ENCODE data around the gene ADARB1. TPM values are rescaled to one million over a fixed set of nuclear protein-coding genes. Genes with fewer than 3 reads are reported as not detected.
A peak's percentile ranks its signal among the peaks of the same experiment; 100 is the strongest.

Gene ADARB1
- total RNA-seq, 2 donors from 2014 or later = 28.7 to 38.5 TPM

GRCh38 chr21:45204395-45204794 lies 130.0 kb downstream of the ADARB1 start:
- DNase-seq (ENCODE audit: low spot score) (no peak), ATAC-seq (no peak)
- Mint-ChIP-seq H3K36me3 (no peaks in the 10 kb centered on the region), H3K9me3 (no peaks in the 10 kb centered on the region), H3K27me3 (peaks cover 0 to under 1% of the 10 kb centered on the region in 2 donors), H3K27ac (no peak overlapping the region), H3K4me3 (no peak overlapping the region), H3K4me1 (ENCODE audit: low read depth in 2 of 2) (peaks cover 22 to 30% of the 10 kb centered on the region in 2 donors)

GRCh38 chr21:45207839-45208626 lies 133.7 kb downstream of the ADARB1 start:
- H3K36me3 Mint-ChIP-seq = no peaks in the 10 kb centered on the region
- no peaks in the 10 kb centered on the region for H3K9me3 Mint-ChIP-seq
- peaks cover 0 to 8% of the 10 kb centered on the region in 2 donors for H3K27me3 Mint-ChIP-seq
- peaks cover 17 to 31% of the 10 kb centered on the region in 2 donors for H3K4me1 Mint-ChIP-seq (ENCODE audit: low read depth in 2 of 2)
- H3K27ac Mint-ChIP-seq = no peak overlapping the region
- H3K4me3 Mint-ChIP-seq = peak overlapping the region; percentile 8
- no peak for ATAC-seq
- DNase-seq (ENCODE audit: low spot score) = no peak

GRCh38 chr21:45208627-45208951 lies 134.2 kb downstream of the ADARB1 start:
- DNase-seq (ENCODE audit: low spot score) (no peak), ATAC-seq (peak in 1 of 2 donors; percentile 45)
- Mint-ChIP-seq H3K27ac (no peak overlapping the region), H3K36me3 (no peaks in the 10 kb centered on the region), H3K9me3 (no peaks in the 10 kb centered on the region), H3K27me3 (peaks cover 0 to 8% of the 10 kb centered on the region in 2 donors), H3K4me1 (ENCODE audit: low read depth in 2 of 2) (peaks cover 13 to 31% of the 10 kb centered on the region in 2 donors), H3K4me3 (peak overlapping the region; percentile 8)

GRCh38 chr21:45209046-45209445 lies 134.7 kb downstream of the ADARB1 start:
- DNase-seq (ENCODE audit: low spot score) (no peak), ATAC-seq (no peak)
- H3K4me3 Mint-ChIP-seq = no peak overlapping the region
- peaks cover 13 to 31% of the 10 kb centered on the region in 2 donors for H3K4me1 Mint-ChIP-seq (ENCODE audit: low read depth in 2 of 2)
- H3K9me3 Mint-ChIP-seq = no peaks in the 10 kb centered on the region
- H3K36me3 Mint-ChIP-seq = no peaks in the 10 kb centered on the region
- no peak overlapping the region for H3K27ac Mint-ChIP-seq
- peaks cover 0 to 8% of the 10 kb centered on the region in 2 donors for H3K27me3 Mint-ChIP-seq

GRCh38 chr21:45209685-45210284 lies 135.4 kb downstream of the ADARB1 start:
- H3K36me3 Mint-ChIP-seq = no peaks in the 10 kb centered on the region
- H3K4me1 Mint-ChIP-seq (ENCODE audit: low read depth in 2 of 2) = peaks cover 13 to 31% of the 10 kb centered on the region in 2 donors
- peaks cover 0 to 8% of the 10 kb centered on the region in 2 donors for H3K27me3 Mint-ChIP-seq
- H3K27ac Mint-ChIP-seq = no peak overlapping the region
- no peak for ATAC-seq
- H3K4me3 Mint-ChIP-seq = no peak overlapping the region
- no peak for DNase-seq (ENCODE audit: low spot score)
- H3K9me3 Mint-ChIP-seq = no peaks in the 10 kb centered on the region

- ATAC-seq = peak in 1 of 2 donors; percentile 17
- H3K4me1 Mint-ChIP-seq (ENCODE audit: low read depth in 2 of 2) = peaks cover 13 to 31% of the 10 kb centered on the region in 2 donors
- no peak for DNase-seq (ENCODE audit: low spot score)
- no peak overlapping the region for H3K4me3 Mint-ChIP-seq
- H3K9me3 Mint-ChIP-seq = no peaks in the 10 kb centered on the region
- no peaks in the 10 kb centered on the region for H3K36me3 Mint-ChIP-seq
- H3K27ac Mint-ChIP-seq = no peak overlapping the region
- peaks cover 0 to 8% of the 10 kb centered on the region in 2 donors for H3K27me3 Mint-ChIP-seq
These were observed 136.1 kb downstream of the ADARB1 start for GRCh38 chr21:45210461-45210983.

GRCh38 chr21:45211661-45212060 lies 137.3 kb downstream of the ADARB1 start:
- H3K27me3 Mint-ChIP-seq = peaks cover 0 to 8% of the 10 kb centered on the region in 2 donors
- H3K9me3 Mint-ChIP-seq = peaks cover under 1% of the 10 kb centered on the region
- H3K4me3 Mint-ChIP-seq = no peak overlapping the region
- ATAC-seq = no peak
- H3K27ac Mint-ChIP-seq = no peak overlapping the region
- no peak for DNase-seq (ENCODE audit: low spot score)
- H3K36me3 Mint-ChIP-seq = peaks cover 8% of the 10 kb centered on the region
- H3K4me1 Mint-ChIP-seq (ENCODE audit: low read depth in 2 of 2) = peaks cover 13 to 31% of the 10 kb centered on the region in 2 donors

- peaks cover 3 to 16% of the 10 kb centered on the region in 2 donors for H3K4me1 Mint-ChIP-seq (ENCODE audit: low read depth in 2 of 2)
- H3K27ac Mint-ChIP-seq = no peak overlapping the region
- no peak for DNase-seq (ENCODE audit: low spot score)
- peaks cover 0 to 13% of the 10 kb centered on the region in 2 donors for H3K27me3 Mint-ChIP-seq
- ATAC-seq = no peak
- H3K4me3 Mint-ChIP-seq = no peak overlapping the region
- H3K9me3 Mint-ChIP-seq = peaks cover 15% of the 10 kb centered on the region
- H3K36me3 Mint-ChIP-seq = peaks cover 25% of the 10 kb centered on the region
These were observed 139.0 kb downstream of the ADARB1 start for GRCh38 chr21:45213392-45213791.

- no peaks in the 10 kb centered on the region for H3K4me1 Mint-ChIP-seq (ENCODE audit: low read depth in 2 of 2)
- peaks cover 15% of the 10 kb centered on the region for H3K9me3 Mint-ChIP-seq
- no peak for ATAC-seq
- no peak for DNase-seq (ENCODE audit: low spot score)
- peaks cover 30% of the 10 kb centered on the region for H3K36me3 Mint-ChIP-seq
- H3K27me3 Mint-ChIP-seq = peaks cover 0 to 6% of the 10 kb centered on the region in 2 donors
- H3K27ac Mint-ChIP-seq = no peak overlapping the region
- H3K4me3 Mint-ChIP-seq = no peak overlapping the region
These were observed 140.8 kb downstream of the ADARB1 start for GRCh38 chr21:45215213-45215612.

GRCh38 chr21:45217010-45217409 lies 142.6 kb downstream of the ADARB1 start:
- Mint-ChIP-seq H3K27ac (no peak overlapping the region), H3K36me3 (peaks cover 30% of the 10 kb centered on the region), H3K4me3 (no peak overlapping the region), H3K4me1 (ENCODE audit: low read depth in 2 of 2) (peaks cover 0 to 4% of the 10 kb centered on the region in 2 donors), H3K27me3 (peaks cover 0 to 6% of the 10 kb centered on the region in 2 donors), H3K9me3 (peaks cover 15% of the 10 kb centered on the region)
- ATAC-seq (no peak), DNase-seq (ENCODE audit: low spot score) (no peak)

- Mint-ChIP-seq H3K36me3 (peaks cover 30% of the 10 kb centered on the region), H3K27me3 (peaks cover under 1 to 6% of the 10 kb centered on the region in 2 donors), H3K9me3 (peaks cover 15% of the 10 kb centered on the region), H3K4me1 (ENCODE audit: low read depth in 2 of 2) (peaks cover 0 to 4% of the 10 kb centered on the region in 2 donors), H3K4me3 (no peak overlapping the region), H3K27ac (no peak overlapping the region)
- DNase-seq (ENCODE audit: low spot score) (no peak), ATAC-seq (no peak)
These were observed 145.1 kb downstream of the ADARB1 start for GRCh38 chr21:45219517-45219916.

GRCh38 chr21:45220071-45220481 lies 145.7 kb downstream of the ADARB1 start:
- DNase-seq (ENCODE audit: low spot score) = no peak
- peaks cover 15% of the 10 kb centered on the region for H3K9me3 Mint-ChIP-seq
- peaks cover 30% of the 10 kb centered on the region for H3K36me3 Mint-ChIP-seq
- H3K27me3 Mint-ChIP-seq = peaks cover 6 to 9% of the 10 kb centered on the region in 2 donors
- H3K27ac Mint-ChIP-seq = no peak overlapping the region
- peaks cover 0 to 4% of the 10 kb centered on the region in 2 donors for H3K4me1 Mint-ChIP-seq (ENCODE audit: low read depth in 2 of 2)
- no peak for ATAC-seq
- H3K4me3 Mint-ChIP-seq = no peak overlapping the region

GRCh38 chr21:45220714-45221490 lies 146.5 kb downstream of the ADARB1 start:
- Mint-ChIP-seq H3K4me3 (no peak overlapping the region), H3K27ac (no peak overlapping the region), H3K9me3 (peaks cover 15% of the 10 kb centered on the region), H3K4me1 (ENCODE audit: low read depth in 2 of 2) (peaks cover 0 to 4% of the 10 kb centered on the region in 2 donors), H3K27me3 (peaks cover 13 to 14% of the 10 kb centered on the region in 2 donors), H3K36me3 (peaks cover 29% of the 10 kb centered on the region)
- ATAC-seq (no peak), DNase-seq (ENCODE audit: low spot score) (no peak)

Data from natural killer cell treated with Interleukin-12 subunit alpha and Interleukin-12 subunit beta and Interleukin-15 and Interleukin-18, amount 100 ng/mL, for 72 hours (primary cell).